Glomerular endothelial cell (primary cell): ENCODE results near the gene MAL. TPM values are rescaled to one million over a fixed set of nuclear protein-coding genes. Genes with fewer than 3 reads are reported as not detected.

ENCODE experiments used
- DNase-seq: peaks from one replicate; pipeline ENCODE4 v3.0.0-alpha.2; 2011; ENCODE audit warnings: low read depth, low spot score; ENCODE audit errors: extremely low read depth
- total RNA-seq: library from RNA; depleted of rRNA; stranded (reverse); fragments of >200 nt; gene quantifications from 2 replicates; pipeline ENCODE4 v1.2.3, GENCODE V29; 2015

The MAL gene
- total RNA-seq, 1 donor from 2014 or later = not detected

DNA sequence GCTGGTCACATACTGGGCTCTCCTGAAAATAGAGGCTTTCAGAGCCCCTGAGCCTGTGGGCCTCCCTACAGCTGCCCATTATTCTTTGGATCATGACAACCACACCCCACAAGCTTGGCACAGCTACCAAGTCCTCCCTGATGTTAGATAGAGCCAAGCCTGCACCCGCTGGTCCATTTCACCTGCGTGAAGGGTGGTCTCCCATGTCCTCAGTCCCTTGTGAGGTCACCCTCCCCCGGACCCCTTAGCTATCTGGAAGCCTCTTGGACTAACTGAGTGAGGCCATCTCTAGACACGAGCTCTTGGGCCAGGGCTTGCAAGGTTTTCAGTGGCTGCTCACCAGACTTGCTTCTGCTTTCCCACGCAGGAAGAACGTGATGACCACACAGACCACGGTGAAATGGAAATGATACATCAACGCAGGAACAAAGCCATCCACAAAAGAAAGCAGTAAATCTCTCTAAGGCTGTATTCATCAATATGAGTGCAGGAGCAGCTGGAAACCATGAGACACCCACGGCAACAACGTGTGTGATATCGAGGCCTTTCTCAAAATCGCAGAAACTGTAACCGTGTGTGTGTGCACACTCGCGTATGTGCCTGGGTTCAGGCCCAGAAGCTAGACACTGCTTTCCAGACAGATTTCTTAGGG lies 10.1 kb upstream of the MAL start:
- no peak for DNase-seq

DNA sequence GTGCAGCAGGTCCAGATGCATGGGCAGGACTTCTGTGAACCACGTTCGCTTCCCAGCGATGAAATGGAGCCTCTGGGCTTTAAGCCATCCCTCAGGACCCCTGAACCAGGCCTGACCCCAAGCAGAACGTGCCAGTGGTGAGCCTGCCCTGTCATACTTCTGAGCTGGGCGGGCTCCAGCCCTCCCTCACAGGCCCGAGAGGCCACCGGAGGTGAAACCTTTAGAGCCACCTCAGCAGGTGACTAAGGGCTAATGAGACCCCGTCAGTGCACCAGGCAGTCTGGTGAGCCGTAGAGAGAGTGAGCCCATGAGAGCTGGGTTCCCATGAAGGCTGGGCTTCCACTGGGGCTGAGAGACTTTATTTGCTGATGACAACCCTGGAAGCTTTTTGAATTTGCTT lies 8.9 kb upstream of the MAL start:
- DNase-seq = no peak

DNA sequence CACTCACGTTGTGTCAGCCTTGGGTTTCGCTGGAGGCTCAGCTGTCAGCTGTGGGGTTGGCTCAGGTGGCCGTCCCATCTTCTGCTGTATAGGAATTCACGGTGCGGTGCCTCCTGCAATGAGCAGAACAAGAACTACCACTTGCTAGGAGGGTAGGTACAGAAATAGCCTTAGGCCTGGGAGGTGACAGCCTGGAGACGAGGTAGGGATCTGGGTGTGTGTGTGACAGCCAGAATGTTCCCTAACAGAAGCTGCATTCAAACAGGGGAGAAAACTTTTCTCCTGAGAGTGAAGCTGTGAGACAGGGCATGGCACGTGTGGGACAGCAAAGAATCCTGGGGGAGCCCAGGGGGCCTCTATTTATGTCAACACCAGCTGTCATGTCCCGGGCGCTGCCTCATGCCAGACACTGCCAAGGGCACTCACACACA lies 8.4 kb upstream of the MAL start:
- no peak for DNase-seq

DNA sequence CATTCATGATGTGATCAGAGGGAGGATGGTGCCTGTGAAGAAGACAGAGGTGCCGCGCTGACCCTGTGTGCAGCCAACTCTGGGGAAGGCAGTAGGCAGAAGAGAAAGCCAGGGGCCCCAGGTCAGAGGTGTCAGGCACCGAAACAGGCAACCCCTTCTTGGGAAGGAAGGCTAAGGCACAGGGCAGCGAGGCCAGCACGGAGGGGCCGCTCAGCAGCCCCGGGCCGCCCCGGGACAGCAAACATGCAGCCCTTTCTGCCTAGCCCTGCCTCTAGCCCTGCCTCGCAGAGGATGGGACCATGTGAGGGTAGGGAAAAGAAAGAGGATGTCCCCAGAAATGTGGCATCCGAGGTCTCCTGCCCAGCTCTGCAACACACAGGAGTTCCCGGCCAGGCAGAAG lies 7.7 kb upstream of the MAL start:
- no peak for DNase-seq

DNA sequence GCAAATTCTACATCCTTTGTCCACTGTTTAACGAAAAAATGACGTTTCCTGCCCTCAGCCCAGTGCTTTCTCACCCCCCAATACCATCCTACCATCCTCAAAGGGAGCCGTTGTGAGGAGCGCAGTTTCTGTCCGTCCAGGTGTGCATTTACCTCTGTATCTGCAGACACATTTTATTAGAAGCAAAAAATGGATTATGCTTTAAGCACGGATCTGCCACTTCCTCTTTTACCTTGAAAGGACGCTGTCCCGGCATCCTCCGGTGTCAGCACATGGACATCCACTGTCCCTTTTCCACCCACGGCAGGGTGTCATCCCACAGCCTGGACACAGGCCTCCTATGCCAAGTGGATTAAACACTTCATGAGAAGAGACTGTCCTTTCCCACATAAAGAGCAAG lies 7.2 kb upstream of the MAL start:
- no peak for DNase-seq

DNA sequence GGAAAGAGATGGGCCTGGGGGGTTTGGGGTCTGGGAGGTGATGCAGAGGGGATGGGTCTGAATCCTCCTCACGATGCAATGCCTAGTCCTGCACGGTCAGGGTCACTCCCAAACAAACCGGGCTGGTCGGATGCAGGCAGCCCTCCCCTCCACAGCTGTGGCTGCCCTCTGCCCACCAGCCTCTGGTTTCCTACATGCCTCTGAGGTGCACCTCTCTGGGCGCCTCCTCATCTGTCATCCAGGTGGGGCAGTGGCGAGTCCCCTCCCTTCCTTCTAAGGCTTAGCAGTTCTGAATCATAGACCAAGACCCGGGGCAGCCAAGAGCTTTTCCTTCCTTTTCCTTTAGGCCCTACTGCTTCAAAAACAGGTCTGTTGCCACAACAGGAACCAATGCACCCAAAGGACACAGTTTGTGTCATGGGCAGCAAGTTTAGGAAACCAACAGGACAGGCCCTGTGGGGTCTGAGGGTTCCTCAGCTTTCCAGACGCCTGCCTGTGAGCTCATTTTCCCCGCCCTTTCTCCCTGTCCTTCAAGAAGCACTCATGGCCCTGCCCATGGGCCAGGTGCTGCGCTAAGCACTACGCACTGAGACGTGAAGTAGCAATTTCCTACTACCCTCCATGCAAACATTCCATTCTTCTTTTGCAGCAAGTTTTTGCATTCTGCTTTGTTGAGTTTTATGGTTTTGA lies 6.5 kb upstream of the MAL start:
- no peak for DNase-seq

DNA sequence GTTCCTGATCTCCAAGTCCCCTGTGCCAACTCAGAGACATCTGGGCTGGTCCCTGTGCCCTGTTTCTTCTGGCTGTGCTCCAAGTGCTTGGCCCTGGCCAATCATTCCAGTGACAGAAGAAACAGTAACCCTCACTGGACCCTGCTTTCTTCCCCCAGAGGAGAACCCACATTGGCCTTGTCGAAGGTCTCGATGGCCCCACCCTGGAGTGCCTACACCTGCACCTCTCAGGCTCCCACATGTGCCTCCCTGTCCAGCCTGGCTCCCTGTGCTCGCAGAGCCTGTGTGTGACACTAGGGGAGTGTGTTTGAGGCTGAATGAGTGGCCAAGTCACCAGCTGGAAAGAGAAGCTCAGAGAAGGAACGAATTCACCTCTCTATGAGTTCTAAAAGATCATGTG lies 5.9 kb upstream of the MAL start:
- DNase-seq = no peak

DNA sequence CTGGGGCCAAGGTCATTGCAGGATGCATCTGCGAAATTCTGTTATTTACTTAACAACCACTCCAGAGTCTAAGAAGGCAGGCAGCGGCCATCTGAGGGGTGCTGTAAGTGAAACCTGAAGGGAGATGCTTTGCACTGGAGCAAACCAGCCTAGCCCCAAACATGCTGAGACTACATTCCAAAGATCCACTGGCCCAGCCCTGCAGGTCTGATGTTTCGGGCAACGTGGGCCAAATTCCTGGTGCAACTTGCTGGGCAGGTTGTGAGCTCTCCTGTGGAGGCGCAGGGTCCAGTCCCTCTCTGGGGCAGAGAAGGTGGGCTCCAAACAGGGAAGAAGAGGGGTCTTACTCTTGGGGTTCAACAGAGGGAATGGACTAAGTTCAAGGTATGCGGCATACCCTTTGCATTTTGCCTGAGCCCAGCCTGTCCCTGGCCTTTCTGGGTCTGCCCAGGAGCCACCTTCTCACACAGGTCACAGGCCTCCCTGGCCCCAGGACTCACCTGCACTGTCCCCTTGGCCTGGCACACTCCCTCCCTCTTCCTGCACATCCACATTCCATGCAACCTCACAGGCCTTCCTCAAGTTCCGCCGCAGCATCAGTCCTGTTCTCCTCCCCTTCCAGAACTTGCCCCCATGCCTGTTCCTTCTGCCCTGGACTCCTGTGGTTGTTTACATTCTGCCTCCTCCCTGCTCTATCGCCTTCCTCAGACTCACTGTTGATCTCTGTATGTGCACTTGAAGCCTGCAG lies 5.1 kb upstream of the MAL start:
- no peak for DNase-seq

DNA sequence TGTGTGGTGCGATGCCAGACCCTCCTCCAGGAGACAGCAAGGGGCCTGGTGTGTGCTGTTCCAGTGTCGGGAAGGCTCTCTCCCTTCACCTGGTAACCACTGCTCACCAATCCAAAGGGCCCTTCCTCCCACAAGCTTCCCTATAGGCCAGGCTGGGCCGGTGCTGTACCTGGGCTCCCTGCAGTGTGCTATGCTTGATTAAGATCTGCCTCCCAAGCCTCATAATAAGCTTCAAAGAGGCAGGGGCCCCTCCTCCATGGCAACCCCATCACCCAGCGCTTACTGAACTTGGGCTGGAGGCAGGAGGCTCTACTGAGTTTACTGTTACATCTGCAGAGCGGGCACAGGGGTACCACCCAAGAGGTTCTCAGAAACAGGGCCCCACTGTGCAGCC lies 4.5 kb upstream of the MAL start:
- no peak for DNase-seq

DNA sequence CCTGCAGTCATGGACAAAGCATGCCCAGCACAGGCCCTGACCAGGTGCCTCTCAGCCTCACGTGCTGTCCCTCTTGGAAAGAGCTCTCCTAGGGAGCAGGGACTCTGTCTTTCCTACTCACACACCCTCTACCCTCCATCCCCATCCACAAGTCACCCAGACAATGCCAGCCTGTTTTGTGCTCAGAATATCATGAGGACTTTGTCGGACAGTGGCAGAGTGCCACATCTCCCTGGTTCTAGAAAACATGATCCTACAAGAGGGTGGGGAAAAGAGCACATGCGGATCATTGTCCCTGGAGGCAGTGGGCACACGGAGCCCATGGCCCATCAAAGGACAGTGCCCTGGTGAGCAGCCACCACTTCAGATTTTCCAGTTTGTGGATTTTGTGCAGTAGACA lies 3.7 kb upstream of the MAL start:
- DNase-seq = no peak

DNA sequence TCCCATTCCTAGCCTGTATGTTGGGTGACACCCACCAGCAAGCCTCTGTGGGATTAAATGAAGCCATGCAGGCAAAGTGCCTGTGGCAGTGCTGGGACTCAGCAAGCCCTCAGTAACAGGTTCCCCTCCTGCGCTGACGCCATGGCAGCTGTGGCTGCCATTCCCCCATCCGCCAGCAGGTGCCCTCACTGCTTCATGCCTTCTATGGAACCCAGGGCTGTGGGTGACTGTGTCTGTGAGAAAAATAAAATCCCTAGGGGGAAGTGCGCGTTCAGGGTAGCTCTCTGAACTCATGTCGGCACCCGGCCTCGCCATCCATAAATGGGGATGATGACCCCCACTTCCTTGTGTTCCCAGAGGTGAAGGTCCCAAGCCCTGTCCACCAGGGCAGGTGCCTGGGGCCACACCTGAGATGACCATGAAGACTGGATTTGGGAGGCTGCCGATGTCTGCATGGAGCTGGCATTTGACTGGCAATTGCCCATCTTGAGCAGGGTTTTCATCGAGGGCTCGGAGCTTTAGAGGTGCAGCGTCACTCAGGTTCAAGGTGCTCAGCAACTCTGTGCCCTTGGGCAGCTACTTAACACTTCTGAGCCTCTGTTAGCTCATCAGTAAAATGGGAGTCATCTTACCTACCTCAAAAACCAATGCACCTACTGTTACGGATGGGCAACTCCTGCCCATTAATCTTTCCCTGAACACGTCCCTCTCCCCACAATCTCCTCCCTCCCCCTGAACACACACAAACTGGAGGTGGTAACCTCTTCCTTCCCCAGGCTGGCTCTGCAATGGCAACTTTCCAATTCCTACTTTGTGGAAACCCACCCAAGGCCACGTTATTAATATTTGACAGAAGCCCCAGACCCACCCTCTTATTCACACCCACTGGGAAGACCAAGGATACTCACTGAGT lies 2.9 kb upstream of the MAL start:
- peak; percentile 5 for DNase-seq

DNA sequence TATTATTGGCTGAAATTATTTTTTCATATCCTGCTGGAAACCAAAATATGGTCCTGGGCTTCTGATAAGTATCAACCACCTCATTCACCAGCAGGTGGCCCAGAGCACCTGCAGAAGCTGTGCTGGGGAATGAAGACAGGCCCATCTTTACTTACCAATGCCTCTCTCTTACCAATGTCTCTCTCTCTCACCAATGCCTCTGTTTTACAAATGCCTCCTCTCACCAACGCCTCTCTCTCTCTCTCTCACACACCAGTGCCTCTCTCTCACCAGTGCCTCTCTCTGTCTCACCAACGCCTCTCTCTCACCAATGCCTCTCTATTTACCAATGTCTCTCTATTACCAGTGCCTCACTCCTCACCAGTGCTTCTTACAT lies 2.3 kb upstream of the MAL start:
- no peak for DNase-seq

DNA sequence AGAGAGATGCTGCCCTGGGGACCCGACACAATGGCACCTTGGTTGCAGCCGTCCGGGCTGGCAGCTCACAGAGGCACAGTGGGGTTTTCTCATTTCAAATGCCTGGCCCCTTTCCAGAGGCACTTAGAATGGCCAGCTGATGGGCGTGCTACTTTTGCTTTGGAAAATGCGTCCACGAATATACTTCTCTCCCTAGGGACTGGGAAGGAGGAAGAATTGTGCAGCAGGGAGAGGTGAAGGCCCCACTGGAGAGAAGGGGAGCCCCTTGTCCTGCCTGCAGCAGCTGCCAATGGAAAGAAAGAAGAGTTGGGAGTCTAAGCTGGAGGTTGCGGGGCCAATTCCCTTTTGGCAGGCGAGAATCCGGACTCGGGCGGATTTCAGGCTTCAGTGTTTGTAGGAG lies 1.1 kb upstream of the MAL start:
- no peak for DNase-seq

DNA sequence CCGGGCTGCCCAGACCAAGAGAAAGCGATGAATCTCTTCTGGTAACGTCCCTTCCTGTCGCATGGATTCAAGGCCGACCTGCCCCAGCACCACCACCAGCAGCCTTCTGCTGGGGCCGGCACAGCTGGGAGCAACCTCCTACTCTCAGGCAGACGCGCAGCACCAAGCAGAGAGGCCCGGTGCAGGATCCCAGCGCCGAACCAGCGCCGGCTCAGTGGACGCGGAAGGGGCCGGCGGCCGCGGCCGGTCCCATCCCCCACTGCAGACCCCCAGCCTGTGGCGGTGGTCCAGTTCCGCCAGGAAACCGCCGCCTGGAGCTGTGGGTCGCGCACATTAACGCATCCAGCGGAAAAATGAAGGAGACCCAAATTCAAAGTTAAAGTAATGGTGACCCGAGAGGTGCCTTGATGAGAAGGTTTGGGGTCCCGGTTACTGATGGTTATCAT lies 525 bp upstream of the MAL start:
- no peak for DNase-seq

DNA sequence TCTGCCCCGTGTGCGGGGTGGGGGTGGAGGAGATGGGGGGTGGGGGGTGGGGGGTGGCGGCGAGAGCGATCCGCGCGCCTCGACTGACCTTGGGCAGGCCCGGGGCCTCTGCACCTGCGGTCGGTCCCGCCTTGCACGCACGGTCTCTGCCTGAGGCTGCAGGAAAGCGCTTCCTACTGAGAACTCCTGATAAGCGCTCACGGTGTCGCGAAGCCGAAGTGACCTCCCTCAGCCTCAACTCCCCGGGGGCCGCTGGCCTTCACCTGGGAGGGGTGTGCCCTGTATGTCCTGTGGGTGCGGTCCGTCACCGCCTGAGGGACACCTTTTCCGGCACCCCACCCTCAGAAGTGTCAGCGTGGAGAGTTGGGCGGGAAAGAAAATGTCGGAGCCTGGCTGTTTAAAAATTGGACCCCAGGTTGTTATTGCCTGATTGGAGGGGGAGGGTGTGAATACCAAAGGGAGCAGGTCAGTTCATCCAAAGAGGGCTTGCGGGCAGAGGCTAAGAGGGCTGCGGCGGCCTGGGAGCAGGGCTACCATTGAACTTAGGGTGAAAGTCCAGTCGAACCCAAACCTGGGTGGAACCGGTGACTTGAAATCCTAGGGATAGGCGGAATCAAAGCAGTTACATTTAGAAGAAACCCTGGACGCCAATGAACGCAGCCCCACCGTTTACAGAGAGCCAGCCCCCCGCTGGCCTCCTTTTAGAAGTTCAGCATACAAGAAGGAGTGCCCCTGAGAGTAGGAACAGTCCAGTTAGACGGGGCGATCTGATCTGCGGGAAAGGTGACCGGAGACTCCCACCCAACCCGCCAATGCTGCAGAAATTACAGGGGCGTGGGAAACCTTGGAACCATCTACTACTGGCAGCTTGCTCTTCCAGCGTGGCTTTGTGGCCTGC lies 1.2 kb downstream of the MAL start:
- no peak for DNase-seq

DNA sequence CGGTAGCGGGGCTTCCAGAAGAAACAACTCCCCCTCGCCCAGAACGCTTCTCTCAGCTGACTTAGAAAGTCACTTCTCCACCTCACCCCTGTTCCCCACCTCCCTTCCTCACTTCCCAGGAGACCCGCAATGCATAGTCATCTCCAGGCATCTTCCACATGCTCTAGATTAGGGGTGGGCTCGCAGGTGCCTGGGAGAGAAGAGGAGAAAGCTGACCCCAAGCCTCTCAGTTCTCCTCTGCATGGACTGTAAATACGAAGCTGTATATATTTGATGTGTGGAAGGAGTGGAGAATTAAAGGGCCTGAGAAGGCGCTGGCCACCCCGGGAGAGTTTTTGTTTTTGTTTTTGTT lies 1.8 kb downstream of the MAL start:
- no peak for DNase-seq

DNA sequence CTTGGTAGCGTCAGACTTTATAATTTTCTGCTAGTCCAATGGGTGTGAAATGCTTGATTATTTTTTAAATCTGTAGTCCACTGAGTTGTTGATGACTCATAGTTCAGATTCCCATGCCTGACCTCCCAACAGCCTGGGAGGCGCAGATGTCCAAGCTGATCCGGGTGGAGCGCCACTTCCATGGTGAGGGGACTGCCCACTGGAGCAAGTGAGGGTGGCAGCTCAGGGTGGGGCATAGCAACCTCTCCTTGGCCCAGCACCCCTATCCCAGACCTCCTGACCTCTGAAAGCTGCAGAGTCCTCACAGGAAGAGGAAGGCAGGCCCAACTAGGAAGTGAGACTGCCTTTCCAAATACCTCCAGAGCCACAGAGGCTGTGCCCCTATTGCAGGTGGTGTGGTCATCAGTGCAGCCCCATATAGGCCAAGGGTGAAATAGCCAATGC lies 4.4 kb downstream of the MAL start:
- DNase-seq = no peak

DNA sequence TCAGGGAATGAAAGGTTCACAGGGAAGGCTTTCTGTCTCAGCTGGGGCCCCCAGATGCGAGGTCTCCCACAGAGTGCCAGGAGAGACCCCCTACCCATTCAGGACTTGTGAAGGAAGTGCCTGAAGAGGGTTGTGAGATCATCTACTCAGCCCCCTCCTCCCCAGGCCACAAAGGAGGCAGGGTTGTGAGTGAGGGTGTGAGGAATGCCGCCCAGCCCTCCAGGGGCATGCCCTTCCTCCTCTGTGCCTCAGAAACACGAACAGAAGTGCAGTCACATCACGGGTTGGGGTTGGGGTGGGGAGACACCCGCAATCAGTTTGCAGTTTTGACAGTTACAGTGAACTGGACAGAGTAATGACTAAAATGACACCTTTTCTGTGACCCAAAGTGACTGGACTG lies 5.0 kb downstream of the MAL start:
- DNase-seq = no peak

DNA sequence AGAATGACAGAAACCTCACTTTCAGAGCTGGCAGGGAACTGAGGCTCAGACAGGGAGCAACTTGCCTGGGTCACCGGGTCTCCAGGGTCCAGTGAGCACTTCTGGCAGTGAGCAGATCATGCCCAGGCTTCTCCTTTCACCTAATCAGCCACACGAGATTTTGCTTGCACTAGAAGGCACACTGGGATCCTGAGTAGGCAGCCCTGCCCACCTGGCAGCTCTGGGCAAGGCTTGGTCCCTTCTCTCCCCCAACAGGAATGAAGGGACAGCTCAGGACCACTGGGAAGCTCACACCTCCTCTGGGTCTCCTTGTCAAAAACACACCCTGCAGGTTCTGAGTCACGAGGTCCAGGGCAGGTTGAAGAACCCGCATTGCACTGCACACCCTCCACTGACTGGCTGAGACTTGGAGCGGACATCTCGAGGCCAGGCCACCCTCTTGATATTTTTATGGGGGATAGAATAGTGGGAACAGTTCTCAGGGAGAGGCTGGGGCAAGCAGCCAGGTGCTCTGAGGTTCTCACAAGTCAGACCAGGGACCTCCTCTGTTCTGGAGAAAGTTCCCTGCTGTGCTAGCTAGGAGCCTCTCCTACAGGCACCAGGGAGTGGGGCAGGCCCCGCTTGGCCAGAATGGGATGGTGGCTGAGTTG lies 5.7 kb downstream of the MAL start:
- no peak for DNase-seq

DNA sequence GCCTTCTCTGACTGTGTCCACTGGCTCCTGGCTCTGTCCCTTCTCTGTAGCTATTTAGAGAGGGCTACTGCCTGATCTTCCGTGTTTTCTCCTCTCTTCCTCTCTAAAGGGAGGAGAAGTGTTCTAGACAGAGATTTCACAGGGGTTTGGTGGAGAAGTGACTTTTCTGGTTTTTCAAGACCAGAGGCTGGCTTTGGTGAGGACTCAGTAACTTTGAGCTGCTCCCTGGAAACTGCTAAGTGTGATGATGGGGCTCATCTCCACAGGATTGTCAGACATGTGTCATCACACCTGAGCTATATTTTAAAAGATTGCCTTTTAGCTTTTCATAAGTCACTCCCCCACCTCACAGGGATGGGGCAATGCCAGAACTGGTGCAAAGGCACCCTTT lies 6.2 kb downstream of the MAL start:
- no peak for DNase-seq
